Aorta (tissue), 5 donors: ENCODE results near the gene HMX3. TPM values are rescaled to one million over a fixed set of nuclear protein-coding genes. Genes with fewer than 3 reads are reported as not detected.

ENCODE experiments used
- ATAC-seq: fragments of 200-7000 bp; cut with Tn5 transposase; one replicate; pipeline ENCODE4 v1.9.1; 2022; ENCODE audit warnings: moderate library complexity; ENCODE audit not compliant: low FRiP score
- DNase-seq, 2 donors: peaks; one replicate each; pipeline ENCODE4 v3.0.0-alpha.2; 2020
- H3K27ac ChIP-seq, 2 donors: one replicate each; pipeline ENCODE4 v1.5.1; 2013; ENCODE audit warnings: low read length in 2 of 2, mild to moderate bottlenecking in 2 of 2, moderate library complexity in 2 of 2, control low read depth in 1 of 2, inconsistent platforms in 1 of 2, low read depth in 1 of 2
- H3K27me3 ChIP-seq, 2 donors: one replicate each; pipeline ENCODE4 v1.6.1; 2013; ENCODE audit warnings: control low read depth in 1 of 2, low read length in 1 of 2, mild to moderate bottlenecking in 1 of 2, moderate library complexity in 1 of 2; ENCODE audit not compliant: insufficient read depth in 2 of 2, control insufficient read depth in 1 of 2
- H3K36me3 ChIP-seq, 2 donors: one replicate each; pipeline ENCODE4 v1.6.1; 2013; ENCODE audit warnings: control low read depth in 1 of 2, low read length in 1 of 2, mild to moderate bottlenecking in 1 of 2; ENCODE audit not compliant: insufficient read depth in 2 of 2, control insufficient read depth in 1 of 2
- H3K4me1 ChIP-seq, 2 donors: one replicate each; pipeline ENCODE4 v1.6.1; 2013; ENCODE audit warnings: low read length in 2 of 2, control low read depth in 1 of 2, mild to moderate bottlenecking in 1 of 2, moderate library complexity in 1 of 2; ENCODE audit not compliant: insufficient read depth in 2 of 2, control insufficient read depth in 1 of 2
- H3K4me3 ChIP-seq, 2 donors: one replicate each; pipeline ENCODE4 v1.5.1; 2013; ENCODE audit warnings: low read length in 2 of 2, control low read depth in 1 of 2, mild to moderate bottlenecking in 1 of 2
- H3K9me3 ChIP-seq: one replicate; pipeline ENCODE4 v1.6.1; 2013; ENCODE audit warnings: mild to moderate bottlenecking, low read length; ENCODE audit not compliant: control insufficient read depth
- WGBS, 2 donors: extraction: QIAGEN DNeasy Blood & Tissue Kit; methylation state at CpG; one replicate each; pipeline ENCODE4 v1.1.7; 2013; 5-methylcytosine and 5-hydroxymethylcytosine counted together
- intact Hi-C, 2 donors: fragments of 100-400 bp; cut with DNase I; formaldehyde crosslinking; loops; one replicate each; pipeline versions ENCODE4 v1.14.2 to v1.15.0; 2022
- polyA plus RNA-seq, 2 donors: library from polyadenylated mRNA; stranded (reverse); fragments of 200-250 nt; gene quantifications; one replicate each; pipeline ENCODE4 v1.2.3, GENCODE V29; 2013
- total RNA-seq, 2 donors: library from RNA; stranded (reverse); fragmentation: NEBNext Ultra II Directional; extraction: Animal tissue kit (Norgen Biotek cat#: 25700); gene quantifications; one replicate each; pipeline ENCODE4 v1.2.1, GENCODE V29; 2021
- donor health status: healthy with polysubstance abuse.
- donor health status: Bipolar disorder and iron deficiency.
- donor health status: DM: no; HTN: no; CAD: no.
- donor health status: DM: no; HTN: no; CAD: no.
- donor health status: DM: yes; HTN: yes; CAD: no.

HMX3 gene
- total and polyA plus RNA-seq, 4 donors, result not detected

DNA sequence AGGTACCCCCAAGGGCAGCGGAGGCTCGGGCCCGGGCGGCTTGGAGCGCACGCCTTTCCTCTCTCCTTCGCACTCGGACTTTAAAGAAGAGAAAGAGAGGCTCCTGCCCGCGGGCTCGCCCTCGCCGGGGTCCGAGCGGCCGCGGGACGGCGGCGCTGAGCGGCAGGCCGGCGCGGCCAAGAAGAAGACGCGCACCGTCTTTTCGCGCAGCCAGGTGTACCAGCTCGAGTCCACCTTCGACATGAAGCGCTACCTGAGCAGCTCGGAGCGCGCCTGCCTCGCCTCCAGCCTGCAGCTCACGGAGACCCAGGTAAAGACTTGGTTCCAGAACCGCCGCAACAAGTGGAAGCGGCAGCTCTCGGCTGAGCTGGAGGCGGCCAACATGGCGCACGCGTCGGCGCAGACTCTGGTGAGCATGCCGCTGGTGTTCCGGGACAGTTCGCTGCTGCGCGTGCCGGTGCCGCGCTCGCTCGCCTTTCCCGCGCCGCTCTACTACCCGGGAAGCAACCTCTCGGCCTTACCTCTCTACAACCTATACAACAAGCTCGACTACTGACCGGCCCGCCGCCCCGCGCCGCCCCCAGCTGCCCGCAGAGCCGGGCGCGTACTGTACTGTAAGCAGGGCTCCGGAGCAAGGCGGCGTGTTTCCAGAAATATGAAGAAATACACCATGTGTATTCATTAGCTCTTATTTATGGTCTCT, 13.9 kb downstream of the HMX3 start:
- H3K4me3 ChIP-seq, result peak overlapping the region in 1 of 2 donors; percentile 22
- no peaks in the 10 kb centered on the region for H3K9me3 ChIP-seq
- 2% methylated on average over 65 to 76 of the region's 76 CpGs for WGBS, 2 donors
- intact Hi-C loops, result loop anchor here (5.0 to 10.0 kb wide), 4 partner anchors 145 to 1315 kb away; partner anchors contain the start of genes ACADSB (in 1 of the 2), C10orf88 (in 1 of the 2), IKZF5 (in 1 of the 2) and LHPP (in 1 of the 2)
- no peak for ATAC-seq
- peak in 1 of 2 donors; percentile 80 for DNase-seq
- no peaks in the 10 kb centered on the region for H3K4me1 ChIP-seq
- no peak overlapping the region for H3K27ac ChIP-seq
- H3K36me3 ChIP-seq, result no peaks in the 10 kb centered on the region
- no peaks in the 10 kb centered on the region for H3K27me3 ChIP-seq

DNA sequence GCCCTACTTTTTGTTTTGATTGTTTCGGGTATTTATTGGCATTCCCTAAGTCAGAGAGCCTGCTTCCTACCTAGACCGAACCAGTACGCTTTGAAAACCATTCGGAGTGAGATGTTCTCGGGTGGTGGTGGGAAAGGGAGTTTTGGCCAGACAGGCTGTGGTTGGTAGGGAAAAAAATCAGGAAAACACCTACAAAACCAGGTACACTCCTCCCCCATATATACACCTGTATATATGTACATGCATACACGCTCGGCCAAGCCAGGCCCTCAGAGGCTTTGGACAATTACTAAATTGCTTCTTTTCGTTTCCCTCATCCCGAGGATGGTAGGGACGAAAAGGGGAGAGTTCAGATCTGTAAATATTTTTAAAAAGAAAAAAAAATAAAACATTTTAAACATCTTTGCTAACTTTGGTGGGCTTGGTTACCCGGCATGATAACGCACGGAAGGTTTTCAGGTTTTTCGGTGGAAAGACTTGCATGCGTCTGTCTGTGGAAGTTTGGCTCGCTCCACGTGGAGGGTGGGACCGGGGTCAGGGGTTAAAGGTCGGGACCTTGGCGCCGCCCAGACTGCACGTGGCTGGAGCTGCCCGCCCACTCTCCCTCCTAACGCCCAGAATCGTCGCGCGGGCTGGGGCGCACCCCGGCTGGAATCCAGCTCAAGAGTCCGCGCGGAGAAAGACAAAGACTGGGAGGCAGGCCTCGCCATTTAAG, 14.7 kb downstream of the HMX3 start:
- DNase-seq (peak in 1 of 2 donors; percentile 71), ATAC-seq (no peak)
- no peaks in the 10 kb centered on the region for H3K27me3 ChIP-seq
- WGBS, 2 donors, result 8 to 10% methylated on average over 34 of the region's 34 CpGs
- H3K36me3 ChIP-seq, result no peaks in the 10 kb centered on the region
- no peaks in the 10 kb centered on the region for H3K9me3 ChIP-seq
- intact Hi-C loops, result loop anchor here (5.0 to 10.0 kb wide), 4 partner anchors 146 to 1314 kb away; partner anchors contain the start of genes ACADSB (in 1 of the 2), C10orf88 (in 1 of the 2), IKZF5 (in 1 of the 2) and LHPP (in 1 of the 2)
- H3K4me3 ChIP-seq, result peak overlapping the region in 1 of 2 donors; percentile 22
- H3K27ac ChIP-seq, result no peak overlapping the region
- no peaks in the 10 kb centered on the region for H3K4me1 ChIP-seq

DNA sequence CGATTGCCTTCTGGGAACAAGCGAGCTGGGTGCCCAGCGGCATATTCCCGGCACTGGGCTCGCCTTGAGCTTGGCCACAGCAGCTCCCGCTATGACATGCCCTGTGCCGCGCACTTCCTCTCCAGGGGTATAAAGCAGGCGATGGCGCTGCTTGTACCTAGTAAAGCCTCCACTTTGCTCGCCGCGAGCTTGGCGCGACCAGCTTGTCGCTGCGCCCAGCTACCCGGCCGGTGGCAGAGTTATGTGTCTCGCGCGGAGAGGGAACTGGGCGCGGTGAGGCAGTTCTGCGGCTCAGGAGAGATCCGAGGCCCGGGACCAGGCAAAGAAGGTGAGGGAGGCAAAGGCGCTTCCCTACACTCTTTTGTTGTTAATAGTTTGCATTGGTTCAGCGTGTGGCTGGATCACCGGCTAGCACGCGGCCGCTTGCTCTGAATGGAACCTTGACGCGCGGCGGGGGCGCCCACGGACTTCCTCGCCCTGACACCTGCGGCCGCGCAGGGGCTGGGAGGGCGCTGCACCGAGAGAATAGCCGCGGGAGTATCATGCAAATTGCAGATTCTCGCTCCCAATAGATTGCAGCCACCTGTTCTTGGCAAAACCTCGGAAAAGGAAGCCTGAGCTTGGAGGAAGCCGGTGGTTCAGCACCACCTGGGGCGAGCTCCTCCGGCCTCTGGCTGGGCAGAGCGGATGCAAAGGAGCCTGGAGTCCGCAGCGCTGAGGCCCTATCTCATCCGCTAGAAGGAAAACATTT, 15.4 kb downstream of the HMX3 start:
- intact Hi-C loops, result loop anchor here (5.0 to 10.0 kb wide), 4 partner anchors 146 to 1314 kb away; partner anchors contain the start of genes ACADSB (in 1 of the 2), C10orf88 (in 1 of the 2), IKZF5 (in 1 of the 2) and LHPP (in 1 of the 2)
- no peak for ATAC-seq
- WGBS, 2 donors, result 6 to 8% methylated on average over 56 of the region's 56 CpGs
- Histone ChIP-seq H3K27me3 (no peaks in the 10 kb centered on the region), H3K4me3 (no peak overlapping the region), H3K9me3 (no peaks in the 10 kb centered on the region), H3K27ac (no peak overlapping the region), H3K4me1 (no peaks in the 10 kb centered on the region), H3K36me3 (no peaks in the 10 kb centered on the region)
- peak in 1 of 2 donors; percentile 73 for DNase-seq

DNA sequence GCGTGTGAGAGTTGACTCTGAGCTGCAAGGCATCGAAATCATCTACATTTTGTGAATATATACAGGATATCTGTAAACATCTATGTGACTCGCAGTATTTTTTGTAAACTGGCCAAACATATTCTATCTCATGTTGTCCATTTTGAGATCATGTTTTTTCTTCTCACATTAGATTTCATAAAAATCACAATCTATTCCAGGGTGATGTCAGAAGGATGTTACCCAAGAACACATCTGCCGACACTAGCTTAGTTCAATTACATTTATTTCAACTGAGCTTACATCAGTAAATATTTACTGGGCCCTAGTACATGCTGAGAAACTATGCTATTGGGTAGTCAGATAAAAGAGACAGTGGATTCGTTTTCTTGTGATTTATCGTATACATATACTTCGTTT, 16.0 kb downstream of the HMX3 start:
- H3K27ac ChIP-seq, result no peak overlapping the region
- no peaks in the 10 kb centered on the region for H3K27me3 ChIP-seq
- no peak overlapping the region for H3K4me3 ChIP-seq
- ATAC-seq (no peak), DNase-seq (no peak)
- 21 to 24% methylated on average over 7 of the region's 7 CpGs for WGBS, 2 donors
- intact Hi-C loops, result loop anchor here (5.0 to 10.0 kb wide), 4 partner anchors 147 to 1313 kb away; partner anchors contain the start of genes ACADSB (in 1 of the 2), C10orf88 (in 1 of the 2), IKZF5 (in 1 of the 2) and LHPP (in 1 of the 2)
- no peaks in the 10 kb centered on the region for H3K9me3 ChIP-seq
- H3K4me1 ChIP-seq, result no peaks in the 10 kb centered on the region
- no peaks in the 10 kb centered on the region for H3K36me3 ChIP-seq

DNA sequence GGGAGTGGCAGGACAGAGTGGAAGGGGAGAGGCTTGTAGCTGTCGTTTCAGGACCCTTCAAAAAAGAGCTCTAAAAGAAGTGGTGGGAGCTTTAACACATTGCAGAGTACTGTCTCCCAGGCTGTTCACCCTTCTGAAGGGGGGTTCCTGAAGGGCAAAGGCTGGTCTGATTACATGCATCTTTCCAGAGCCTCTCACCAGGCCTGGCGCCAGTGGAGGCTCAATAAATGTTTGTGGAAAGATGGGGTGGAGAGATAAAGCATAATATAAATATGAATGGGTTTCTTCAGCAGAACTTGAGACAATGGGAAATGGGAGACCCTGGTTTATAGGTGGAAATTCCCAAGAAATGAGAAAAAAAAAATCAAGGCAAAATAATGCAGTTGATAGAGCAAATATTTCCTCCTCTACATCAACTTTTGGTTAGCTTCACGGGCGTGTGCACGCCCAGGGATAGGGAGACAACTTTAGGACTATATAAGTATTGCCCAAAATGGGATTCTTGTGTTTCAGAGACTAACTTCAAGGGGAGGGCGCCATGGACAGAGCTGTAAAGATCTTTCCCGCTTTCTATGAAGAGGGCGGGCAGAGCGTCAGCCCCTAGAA, 17.8 kb downstream of the HMX3 start:
- no peaks in the 10 kb centered on the region for H3K9me3 ChIP-seq
- no peaks in the 10 kb centered on the region for H3K4me1 ChIP-seq
- 38 to 41% methylated on average over 9 of the region's 9 CpGs for WGBS, 2 donors
- no peaks in the 10 kb centered on the region for H3K27me3 ChIP-seq
- no peak for ATAC-seq
- H3K4me3 ChIP-seq, result no peak overlapping the region
- H3K27ac ChIP-seq, result no peak overlapping the region
- no peaks in the 10 kb centered on the region for H3K36me3 ChIP-seq
- intact Hi-C loops, result loop anchor here (5.0 to 10.0 kb wide), 4 partner anchors 149 to 1311 kb away; partner anchors contain the start of genes ACADSB (in 1 of the 2), C10orf88 (in 1 of the 2), IKZF5 (in 1 of the 2) and LHPP (in 1 of the 2)
- DNase-seq, result no peak

DNA sequence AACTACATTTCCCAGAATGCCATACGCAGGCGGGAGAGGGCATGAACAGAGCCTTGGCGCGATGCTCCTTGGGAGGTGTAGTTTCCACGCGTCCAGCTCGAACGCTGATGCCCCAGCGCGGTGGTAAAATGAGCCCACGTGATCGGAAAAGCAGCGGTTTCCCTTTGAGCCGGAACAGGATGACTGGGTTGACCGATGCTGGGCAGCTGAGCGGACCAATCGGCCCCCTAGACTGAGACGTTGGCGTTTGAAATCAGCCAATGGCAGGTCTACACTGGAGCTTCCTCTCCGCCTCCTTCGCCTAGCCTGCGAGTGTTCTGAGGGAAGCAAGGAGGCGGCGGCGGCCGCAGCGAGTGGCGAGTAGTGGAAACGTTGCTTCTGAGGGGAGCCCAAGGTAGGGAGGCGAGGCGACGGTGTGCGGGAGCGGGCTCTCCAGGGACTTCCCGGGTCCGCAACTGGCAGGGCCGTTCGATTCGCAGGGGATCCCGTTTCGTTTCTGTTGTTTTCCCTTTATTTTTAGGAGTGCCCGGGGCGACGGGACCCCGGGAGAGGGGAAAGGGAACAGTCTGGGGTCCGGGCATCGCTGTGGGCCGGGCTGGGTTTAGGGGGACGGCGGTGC, 18.4 kb downstream of the HMX3 start, which contains the start of gene BUB3:
BUB3 (plus strand) TSS at position 311 of the 619 bp plus-strand sequence. CDS start 516 bp downstream, outside the sequence.
- Histone ChIP-seq H3K9me3 (no peaks in the 10 kb centered on the region), H3K36me3 (no peaks in the 10 kb centered on the region), H3K4me3 (peak within 1 kb of the TSS; percentile 80 to 88), H3K27ac (peak within 1 kb of the TSS in 1 of 2 donors; percentile 68), H3K4me1 (no peaks in the 10 kb centered on the region), H3K27me3 (no peaks in the 10 kb centered on the region)
- peak; percentile 98 for ATAC-seq
- intact Hi-C loops, result loop anchor here (5.0 to 10.0 kb wide), 4 partner anchors 149 to 1311 kb away; partner anchors contain the start of genes ACADSB (in 1 of the 2), C10orf88 (in 1 of the 2), IKZF5 (in 1 of the 2) and LHPP (in 1 of the 2)
- peak; percentile 98 to 99 for DNase-seq
- 0% methylated on average over 50 of the region's 50 CpGs for WGBS, 2 donors

- Histone ChIP-seq H3K27me3 (no peaks in the 10 kb centered on the region), H3K36me3 (no peaks in the 10 kb centered on the region), H3K27ac (no peak overlapping the region), H3K4me1 (no peaks in the 10 kb centered on the region), H3K9me3 (no peaks in the 10 kb centered on the region), H3K4me3 (peak overlapping the region; percentile 80 to 88)
- peak in 1 of 2 donors; percentile 86 for DNase-seq
- intact Hi-C loops, result loop anchor here (5.0 to 10.0 kb wide), 4 partner anchors 150 to 1310 kb away; partner anchors contain the start of genes ACADSB (in 1 of the 2), C10orf88 (in 1 of the 2), IKZF5 (in 1 of the 2) and LHPP (in 1 of the 2)
- peak; percentile 79 for ATAC-seq
- 3% methylated on average over 37 to 49 of the region's 49 CpGs for WGBS, 2 donors
These were observed 19.1 kb downstream of the HMX3 start for GRCh38 chr10:123154711-123155505.
